GM18868 (cell line): ENCODE measurements around the gene NKTR.

Source experiments
- ATAC-seq: cut with Tn5 transposase; IDR thresholded peaks from one replicate; pipeline ENCODE4 v1.9.1; 2021; ENCODE audit warnings: mild to moderate bottlenecking, moderate library complexity; ENCODE audit not compliant: unreplicated experiment

The NKTR gene

GRCh38 chr3:42691816-42692666 is 91.6 kb downstream of the NKTR start:
- ATAC-seq = no peak

DNA sequence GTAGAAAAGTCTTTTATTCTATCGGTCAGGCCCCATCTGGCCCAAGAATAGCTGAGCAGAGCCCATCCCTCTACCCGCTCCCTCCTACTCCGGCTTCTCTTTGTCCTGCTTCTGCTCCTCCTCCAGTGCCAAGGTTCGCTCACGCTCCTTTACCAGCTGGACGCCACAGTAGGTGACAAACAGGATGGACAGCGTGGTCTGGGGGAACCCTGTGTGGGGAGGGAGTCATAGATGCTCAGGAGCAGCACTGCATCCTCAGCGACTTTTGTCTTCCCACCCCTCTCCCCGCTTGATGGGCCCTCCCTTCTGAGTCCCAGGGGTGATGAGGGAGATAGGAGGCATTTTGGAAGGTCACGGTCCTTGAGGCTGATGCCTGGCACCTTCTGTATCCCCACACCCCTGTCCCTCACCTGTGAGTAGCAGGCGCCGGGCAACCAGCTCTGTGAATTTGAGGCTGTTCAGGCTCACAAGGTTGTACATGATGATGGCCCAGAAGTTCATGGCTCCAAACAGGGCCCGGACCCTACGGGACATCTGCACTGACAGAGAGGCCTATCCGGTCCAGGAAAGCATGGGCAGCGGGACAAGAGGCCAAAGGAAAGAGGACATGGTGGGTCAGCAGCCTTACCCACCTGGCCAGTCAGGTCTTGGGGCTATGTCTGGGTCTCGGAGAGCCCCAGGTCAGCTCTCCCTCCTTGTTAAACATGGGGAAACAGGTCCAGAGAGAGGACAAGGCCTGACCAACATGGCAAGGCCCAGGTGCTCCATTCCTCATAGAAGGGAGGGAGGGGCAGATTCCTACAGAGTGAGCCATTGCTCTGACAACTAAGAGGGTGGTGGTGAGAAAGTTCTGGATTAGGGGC is 92.4 kb downstream of the NKTR start:
- ATAC-seq = no peak

DNA sequence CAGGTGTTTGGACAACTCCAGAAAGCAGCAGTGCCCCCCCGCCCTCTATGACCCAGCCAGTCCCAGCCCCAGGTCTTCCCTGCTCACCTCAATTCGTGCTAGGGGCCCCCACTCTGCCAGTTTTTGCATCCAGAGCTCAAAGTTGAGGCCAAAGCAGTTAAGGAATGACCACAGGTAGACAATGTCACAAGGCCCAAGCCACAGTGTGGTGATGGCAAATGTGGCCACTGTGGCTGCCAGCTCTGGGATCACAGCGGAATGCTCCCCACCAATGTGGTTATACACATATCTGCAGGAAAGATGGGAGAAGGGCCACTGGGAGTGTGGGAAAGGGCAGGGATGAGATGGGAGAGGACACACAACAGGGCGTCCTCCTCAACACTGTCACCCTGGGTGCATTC is 93.0 kb downstream of the NKTR start:
- no peak for ATAC-seq

GRCh38 chr3:42694366-42694765 is 93.9 kb downstream of the NKTR start:
- no peak for ATAC-seq

GRCh38 chr3:42696356-42697288 is 96.1 kb downstream of the NKTR start:
- no peak for ATAC-seq

DNA sequence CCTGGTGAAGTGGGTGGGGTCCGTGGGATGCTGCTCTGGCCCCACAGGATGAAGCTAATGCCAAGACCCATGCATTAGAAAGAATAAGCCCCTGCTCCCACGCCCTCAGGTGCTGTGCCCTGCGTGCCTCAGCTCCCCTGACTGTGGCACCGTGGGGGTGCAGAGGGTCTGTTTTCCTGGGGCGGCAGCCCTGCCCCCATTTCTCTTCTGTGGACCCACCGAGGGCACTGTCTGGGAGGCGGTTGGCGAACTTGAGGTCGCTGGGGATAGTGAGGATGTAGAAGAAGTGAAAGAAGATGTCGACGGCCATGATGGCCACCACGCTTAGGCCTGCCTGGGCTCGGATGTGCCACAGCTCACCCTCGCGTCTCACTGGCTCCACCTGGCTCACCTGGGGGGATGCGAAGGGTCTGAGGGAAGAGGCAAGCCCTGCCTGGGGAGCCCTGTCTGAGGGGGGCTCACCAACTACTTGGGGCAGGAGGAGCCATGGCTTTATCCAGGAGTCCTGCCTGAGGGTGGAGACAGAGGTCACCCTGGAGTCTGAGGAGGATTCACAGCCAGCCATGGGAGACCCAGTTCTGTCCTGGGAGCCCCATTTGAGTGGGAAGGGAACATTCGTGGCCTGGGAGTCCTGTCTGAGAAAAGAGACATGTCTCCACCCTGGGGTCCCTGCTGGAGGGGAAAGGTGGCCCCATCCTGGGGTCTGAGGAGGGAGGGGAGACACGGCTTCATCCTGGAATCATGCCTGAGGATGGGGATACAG is 97.0 kb downstream of the NKTR start:
- no peak for ATAC-seq
